A673 (cell line): ENCODE measurements around the gene PTPN21. TPM values are rescaled to one million over a fixed set of nuclear protein-coding genes. Genes with fewer than 3 reads are reported as not detected.

ENCODE experiments used
- BruUV-seq: library from RNA; stranded (reverse); fragments of 400-500 nt; replicated peaks from 2 replicates; lab custom pipeline; 2021; lab: Mats Ljungman, UMichigan
- CTCF ChIA-PET: fragments of 300-600 bp; sonication (Branson Sonifier 250); formaldehyde crosslinking; loops from one replicate; lab custom pipeline; 2022; ENCODE audit warnings: antibody characterized with exemption; lab: Charles Lee
- POLR2A ChIA-PET: fragments of 300-600 bp; sonication (Branson Sonifier 250); formaldehyde crosslinking; loops from one replicate; lab custom pipeline; 2022; ENCODE audit warnings: antibody characterized with exemption; ENCODE audit not compliant: low non-redundant PET; lab: Charles Lee
- DNase-seq: peaks from one replicate; pipeline ENCODE4 v3.0.0-alpha.2; 2015; ENCODE audit warnings: low spot score
- H3K27ac ChIP-seq: fragments of 200-600 bp; sonication (generic); 2 replicates; pipeline ENCODE4 v1.5.1; 2016; ENCODE audit warnings: mixed run types, low read depth, mild to moderate bottlenecking, mixed read lengths, antibody characterized with exemption, low read length; ENCODE audit not compliant: poor library complexity, severe bottlenecking
- H3K27me3 ChIP-seq: fragments of 200-600 bp; sonication (generic); replicated peaks from 2 replicates; pipeline ENCODE4 v1.6.1; 2017; ENCODE audit warnings: mixed run types, low read depth, mild to moderate bottlenecking, mixed read lengths, antibody characterized with exemption, low read length; ENCODE audit not compliant: insufficient read depth, poor library complexity
- H3K36me3 ChIP-seq: fragments of 200-600 bp; sonication (generic); 2 replicates; pipeline ENCODE4 v1.6.1; 2016; ENCODE audit warnings: mixed run types, mild to moderate bottlenecking, mixed read lengths, antibody characterized with exemption, low read length; ENCODE audit not compliant: insufficient read depth, poor library complexity, severe bottlenecking
- H3K4me1 ChIP-seq: fragments of 200-600 bp; sonication (generic); 2 replicates; pipeline ENCODE4 v1.6.1; 2017; ENCODE audit warnings: mixed run types, mild to moderate bottlenecking, mixed read lengths, antibody characterized with exemption, low read length; ENCODE audit not compliant: insufficient read depth, poor library complexity, severe bottlenecking
- H3K4me3 ChIP-seq: fragments of 200-600 bp; sonication (generic); 2 replicates; pipeline ENCODE4 v1.5.1; 2016; ENCODE audit warnings: low read depth, mixed run types, mild to moderate bottlenecking, mixed read lengths, low read length; ENCODE audit not compliant: poor library complexity, severe bottlenecking
- H3K9me3 ChIP-seq: fragments of 200-600 bp; sonication (generic); 2 replicates; pipeline ENCODE4 v1.6.1; 2016; ENCODE audit warnings: mixed run types, low read depth, mild to moderate bottlenecking, mixed read lengths, antibody characterized with exemption, low read length; ENCODE audit not compliant: poor library complexity, severe bottlenecking
- CTCF ChIP-seq: fragments of 300-800, 200-600 bp; sonication (generic); conservative IDR thresholded peaks from 2 replicates; pipeline ENCODE4 v1.5.1; 2017; ENCODE audit warnings: low read depth, mild to moderate bottlenecking, antibody characterized with exemption, low read length, moderate library complexity, mixed read lengths
- EZH2 ChIP-seq: fragments of 200-600 bp; sonication (generic); IDR thresholded peaks from 2 replicates; pipeline ENCODE4 v1.6.1; 2017; ENCODE audit warnings: borderline replicate concordance, low read depth, mild to moderate bottlenecking, mixed read lengths, antibody characterized with exemption, low read length; ENCODE audit not compliant: poor library complexity, severe bottlenecking
- intact Hi-C: fragments of 100-400 bp; cut with micrococcal nuclease; formaldehyde crosslinking; loops from one replicate; pipeline ENCODE4 v1.10.0; 2022; ENCODE audit not compliant: unreplicated experiment
- total RNA-seq: library from RNA; stranded (reverse); gene quantifications from 2 replicates; pipeline ENCODE4 v1.2.3, GENCODE V29; 2021

Gene PTPN21
- total RNA-seq, 1 experiment from 2014 or later, result 6.1 TPM

- no peaks in the 10 kb centered on the region for H3K36me3 ChIP-seq
- ChIA-PET CTCF (no interaction called here), POLR2A (no interaction called here)
- H3K4me3 ChIP-seq, result no peak overlapping the region
- H3K27me3 ChIP-seq, result no peaks in the 10 kb centered on the region
- no peaks in the 10 kb centered on the region for H3K9me3 ChIP-seq
- no peak overlapping the region for H3K27ac ChIP-seq
- DNase-seq, result no peak
- no peaks in the 10 kb centered on the region for H3K4me1 ChIP-seq
- no TSS peak for BruUV-seq
- TF ChIP-seq CTCF, result no peak
- no peak for TF ChIP-seq EZH2
- intact Hi-C loops, result no loop called here
These were observed 47.6 kb downstream of the PTPN21 start for GRCh38 chr14:88507208-88507607.

- no peaks in the 10 kb centered on the region for H3K36me3 ChIP-seq
- POLR2A ChIA-PET, result no interaction called here
- TF ChIP-seq CTCF, result no peak
- TF ChIP-seq EZH2, result no peak
- DNase-seq, result no peak
- intact Hi-C loops, result no loop called here
- H3K9me3 ChIP-seq, result no peaks in the 10 kb centered on the region
- no peak overlapping the region for H3K27ac ChIP-seq
- no peaks in the 10 kb centered on the region for H3K4me1 ChIP-seq
- CTCF ChIA-PET, result no interaction called here
- no peaks in the 10 kb centered on the region for H3K27me3 ChIP-seq
- BruUV-seq, result no TSS peak
- H3K4me3 ChIP-seq, result no peak overlapping the region
These were observed 49.2 kb downstream of the PTPN21 start for GRCh38 chr14:88505621-88506020.

GRCh38 chr14:88504602-88505001, 50.2 kb downstream of the PTPN21 start:
- no peak for TF ChIP-seq EZH2
- TF ChIP-seq CTCF, result no peak
- POLR2A ChIA-PET, result no interaction called here
- no peaks in the 10 kb centered on the region for H3K4me1 ChIP-seq
- no TSS peak for BruUV-seq
- no peak for DNase-seq
- H3K27me3 ChIP-seq, result no peaks in the 10 kb centered on the region
- intact Hi-C loops, result no loop called here
- no peaks in the 10 kb centered on the region for H3K36me3 ChIP-seq
- no peak overlapping the region for H3K27ac ChIP-seq
- no peaks in the 10 kb centered on the region for H3K9me3 ChIP-seq
- no peak overlapping the region for H3K4me3 ChIP-seq
- CTCF ChIA-PET, result no interaction called here
